K562 (cell line): ENCODE measurements around the gene MAML1. TPM values are rescaled to one million over a fixed set of nuclear protein-coding genes. Genes with fewer than 3 reads are reported as not detected.
A peak's percentile ranks its signal among the peaks of the same experiment; 100 is the strongest.

Experiments
- FOXA1 ChIP-seq: fragments of 450-650 bp; IDR thresholded peaks from 2 replicates; pipeline ENCODE4 v1.6.1; 2016; ENCODE audit warnings: mild to moderate bottlenecking, borderline replicate concordance
- GATAD2A ChIP-seq: fragments of 450-650 bp; IDR thresholded peaks from 2 replicates; pipeline ENCODE4 v1.6.1; 2017
- HOXB6 ChIP-seq: fragments of 250-450 bp; sonication (Bioruptor Pico); IDR thresholded peaks from 2 replicates; pipeline ENCODE4 v1.5.1; 2022; ENCODE audit warnings: mild to moderate bottlenecking, borderline replicate concordance
- KDM5B ChIP-seq: fragments of 200-600 bp; sonication (generic); IDR thresholded peaks from 2 replicates; pipeline ENCODE4 v1.6.1; 2012; ENCODE audit warnings: low read depth, mild to moderate bottlenecking, moderate library complexity, low read length, control low read depth, inconsistent platforms; ENCODE audit not compliant: insufficient replicate concordance
- ZNF184 ChIP-seq: sonication (generic); formaldehyde crosslinking; IDR thresholded peaks from 2 replicates; pipeline ENCODE4 v1.5.0; 2020; ENCODE audit warnings: missing genetic modification reagents
- polyA plus RNA-seq, 8 experiments: library from polyadenylated mRNA; depleted of rRNA in 4 of 8; stranded (reverse) in 5 of 8; unstranded in 3 of 8; fragments of >200 nt; fragmentation: Nextera tagmentation in 2 of 8; fragmentation: Illumina TruSeq in 1 of 8; extraction: Ambion mirVana in 2 of 8; extraction: Trizol in 1 of 8; gene quantifications; 2 replicates each; pipeline versions ENCODE4 v1.2.1 to v1.2.3, GENCODE V29; 2011 to 2014; ENCODE audit warnings: inconsistent platforms in 1 of 8, missing spikeins in 1 of 8
- total RNA-seq, 7 experiments: library from RNA; depleted of rRNA in 6 of 7; stranded (reverse); fragments of >200 nt in 6 of 7; fragmentation: Illumina TruSeq in 2 of 7; extraction: Trizol in 2 of 7; gene quantifications; 2 replicates each; pipeline versions ENCODE4 v1.2.1 to v1.2.3, GENCODE V29; 2011 to 2021; ENCODE audit warnings: low replicate concordance in 1 of 7
- TF ChIP-seq, protein P1 (sequence below), 2 experiments: fragments of 450-650 bp; conservative IDR thresholded peaks; 2 replicates each; pipeline ENCODE4 v1.6.1; 2017; ENCODE audit warnings: mild to moderate bottlenecking in 2 of 2, moderate library complexity in 2 of 2
- TF ChIP-seq, protein P2 (sequence below): fragments of 200-800 bp; sonication (Bioruptor generic); IDR thresholded peaks from 2 replicates; pipeline ENCODE4 v1.6.1; 2017; ENCODE audit warnings: missing genetic modification characterization, missing compliant biosample characterization
- TF ChIP-seq, protein P3 (sequence below): sonication (generic); formaldehyde crosslinking; IDR thresholded peaks from 2 replicates; pipeline ENCODE4 v1.8.0; 2022; ENCODE audit warnings: mild to moderate bottlenecking, missing genetic modification reagents, borderline replicate concordance
- TF ChIP-seq, protein P4 (sequence below): sonication (generic); formaldehyde crosslinking; IDR thresholded peaks from 2 replicates; pipeline ENCODE4 v1.8.1; 2023; ENCODE audit warnings: missing genetic modification reagents, mild to moderate bottlenecking, borderline replicate concordance
- TF ChIP-seq, protein P5 (sequence below): conservative IDR thresholded peaks from 2 replicates; pipeline ENCODE4 v1.6.1; 2011; ENCODE audit warnings: low read depth, mild to moderate bottlenecking, low read length; ENCODE audit not compliant: control insufficient read depth

Gene MAML1
- total and polyA plus RNA-seq, 9 of the 15 experiments (the other 6 are each of a cell fraction or from before 2014, with no cell fraction given): 0.32 to 18.4 (median 7.0) TPM

DNA sequence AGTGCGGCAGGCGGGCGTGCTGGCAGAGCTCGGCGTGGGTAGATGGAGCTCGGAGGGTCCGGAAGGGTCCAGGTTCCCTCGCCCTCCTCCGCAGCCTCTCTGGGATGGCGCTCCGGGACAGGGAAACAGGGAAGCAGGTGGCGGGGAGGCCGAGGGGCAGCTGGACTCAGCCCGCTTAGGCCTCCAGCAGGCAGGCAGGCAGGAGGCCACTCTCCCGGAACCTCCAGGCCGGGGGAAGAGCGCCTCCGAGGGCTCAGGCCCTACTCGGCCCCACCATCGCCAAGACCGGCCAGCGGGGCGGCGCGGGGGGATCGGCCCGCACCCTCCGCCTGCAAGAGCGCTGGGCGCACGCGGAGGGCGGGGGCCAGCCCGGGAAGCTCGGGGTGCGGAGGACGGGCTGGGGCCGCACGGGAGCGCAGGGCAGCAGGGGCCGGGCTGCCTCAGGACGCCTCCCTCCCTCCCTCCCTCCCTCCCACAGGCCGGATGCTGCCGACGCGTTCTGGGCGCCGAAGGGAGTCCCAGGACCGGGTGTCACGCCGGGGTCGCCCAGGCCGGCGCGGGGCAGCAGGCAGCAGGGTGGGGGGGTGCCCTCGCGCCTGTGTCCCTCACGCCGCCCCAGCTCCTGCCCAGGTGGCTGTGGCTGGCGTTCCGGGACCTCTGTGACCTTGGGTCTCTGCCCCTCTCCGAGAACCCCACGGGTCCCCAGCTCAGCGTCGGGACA is 73.1 kb downstream of the MAML1 start (continued):
- TF ChIP-seq, protein P1, sequence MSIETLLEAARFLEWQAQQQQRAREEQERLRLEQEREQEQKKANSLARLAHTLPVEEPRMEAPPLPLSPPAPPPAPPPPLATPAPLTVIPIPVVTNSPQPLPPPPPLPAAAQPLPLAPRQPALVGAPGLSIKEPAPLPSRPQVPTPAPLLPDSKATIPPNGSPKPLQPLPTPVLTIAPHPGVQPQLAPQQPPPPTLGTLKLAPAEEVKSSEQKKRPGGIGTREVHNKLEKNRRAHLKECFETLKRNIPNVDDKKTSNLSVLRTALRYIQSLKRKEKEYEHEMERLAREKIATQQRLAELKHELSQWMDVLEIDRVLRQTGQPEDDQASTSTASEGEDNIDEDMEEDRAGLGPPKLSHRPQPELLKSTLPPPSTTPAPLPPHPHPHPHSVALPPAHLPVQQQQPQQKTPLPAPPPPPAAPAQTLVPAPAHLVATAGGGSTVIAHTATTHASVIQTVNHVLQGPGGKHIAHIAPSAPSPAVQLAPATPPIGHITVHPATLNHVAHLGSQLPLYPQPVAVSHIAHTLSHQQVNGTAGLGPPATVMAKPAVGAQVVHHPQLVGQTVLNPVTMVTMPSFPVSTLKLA (conservative IDR thresholded peaks at IDR 0.05): peak in 1 of 2 experiments; percentile 27; a peak in 1 of 4 replicates
- TF ChIP-seq, protein P2, sequence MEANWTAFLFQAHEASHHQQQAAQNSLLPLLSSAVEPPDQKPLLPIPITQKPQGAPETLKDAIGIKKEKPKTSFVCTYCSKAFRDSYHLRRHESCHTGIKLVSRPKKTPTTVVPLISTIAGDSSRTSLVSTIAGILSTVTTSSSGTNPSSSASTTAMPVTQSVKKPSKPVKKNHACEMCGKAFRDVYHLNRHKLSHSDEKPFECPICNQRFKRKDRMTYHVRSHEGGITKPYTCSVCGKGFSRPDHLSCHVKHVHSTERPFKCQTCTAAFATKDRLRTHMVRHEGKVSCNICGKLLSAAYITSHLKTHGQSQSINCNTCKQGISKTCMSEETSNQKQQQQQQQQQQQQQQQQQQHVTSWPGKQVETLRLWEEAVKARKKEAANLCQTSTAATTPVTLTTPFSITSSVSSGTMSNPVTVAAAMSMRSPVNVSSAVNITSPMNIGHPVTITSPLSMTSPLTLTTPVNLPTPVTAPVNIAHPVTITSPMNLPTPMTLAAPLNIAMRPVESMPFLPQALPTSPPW (CRISPR knock-in tag): peak; percentile 65; the same call in 1 of the 2 replicates
- TF ChIP-seq FOXA1 (no peak), HOXB6 (CRISPR knock-in tag) (no peak), KDM5B (no peak), GATAD2A (no peak), ZNF184 (CRISPR knock-in tag) (no peak)
- TF ChIP-seq, protein P3, sequence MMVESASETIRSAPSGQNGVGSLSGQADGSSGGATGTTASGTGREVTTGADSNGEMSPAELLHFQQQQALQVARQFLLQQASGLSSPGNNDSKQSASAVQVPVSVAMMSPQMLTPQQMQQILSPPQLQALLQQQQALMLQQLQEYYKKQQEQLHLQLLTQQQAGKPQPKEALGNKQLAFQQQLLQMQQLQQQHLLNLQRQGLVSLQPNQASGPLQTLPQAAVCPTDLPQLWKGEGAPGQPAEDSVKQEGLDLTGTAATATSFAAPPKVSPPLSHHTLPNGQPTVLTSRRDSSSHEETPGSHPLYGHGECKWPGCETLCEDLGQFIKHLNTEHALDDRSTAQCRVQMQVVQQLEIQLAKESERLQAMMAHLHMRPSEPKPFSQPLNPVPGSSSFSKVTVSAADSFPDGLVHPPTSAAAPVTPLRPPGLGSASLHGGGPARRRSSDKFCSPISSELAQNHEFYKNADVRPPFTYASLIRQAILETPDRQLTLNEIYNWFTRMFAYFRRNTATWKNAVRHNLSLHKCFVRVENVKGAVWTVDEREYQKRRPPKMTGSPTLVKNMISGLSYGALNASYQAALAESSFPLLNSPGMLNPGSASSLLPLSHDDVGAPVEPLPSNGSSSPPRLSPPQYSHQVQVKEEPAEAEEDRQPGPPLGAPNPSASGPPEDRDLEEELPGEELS (CRISPR knock-in tag): peak; percentile 56; the same call in 1 of the 2 replicates
- TF ChIP-seq, protein P4, sequence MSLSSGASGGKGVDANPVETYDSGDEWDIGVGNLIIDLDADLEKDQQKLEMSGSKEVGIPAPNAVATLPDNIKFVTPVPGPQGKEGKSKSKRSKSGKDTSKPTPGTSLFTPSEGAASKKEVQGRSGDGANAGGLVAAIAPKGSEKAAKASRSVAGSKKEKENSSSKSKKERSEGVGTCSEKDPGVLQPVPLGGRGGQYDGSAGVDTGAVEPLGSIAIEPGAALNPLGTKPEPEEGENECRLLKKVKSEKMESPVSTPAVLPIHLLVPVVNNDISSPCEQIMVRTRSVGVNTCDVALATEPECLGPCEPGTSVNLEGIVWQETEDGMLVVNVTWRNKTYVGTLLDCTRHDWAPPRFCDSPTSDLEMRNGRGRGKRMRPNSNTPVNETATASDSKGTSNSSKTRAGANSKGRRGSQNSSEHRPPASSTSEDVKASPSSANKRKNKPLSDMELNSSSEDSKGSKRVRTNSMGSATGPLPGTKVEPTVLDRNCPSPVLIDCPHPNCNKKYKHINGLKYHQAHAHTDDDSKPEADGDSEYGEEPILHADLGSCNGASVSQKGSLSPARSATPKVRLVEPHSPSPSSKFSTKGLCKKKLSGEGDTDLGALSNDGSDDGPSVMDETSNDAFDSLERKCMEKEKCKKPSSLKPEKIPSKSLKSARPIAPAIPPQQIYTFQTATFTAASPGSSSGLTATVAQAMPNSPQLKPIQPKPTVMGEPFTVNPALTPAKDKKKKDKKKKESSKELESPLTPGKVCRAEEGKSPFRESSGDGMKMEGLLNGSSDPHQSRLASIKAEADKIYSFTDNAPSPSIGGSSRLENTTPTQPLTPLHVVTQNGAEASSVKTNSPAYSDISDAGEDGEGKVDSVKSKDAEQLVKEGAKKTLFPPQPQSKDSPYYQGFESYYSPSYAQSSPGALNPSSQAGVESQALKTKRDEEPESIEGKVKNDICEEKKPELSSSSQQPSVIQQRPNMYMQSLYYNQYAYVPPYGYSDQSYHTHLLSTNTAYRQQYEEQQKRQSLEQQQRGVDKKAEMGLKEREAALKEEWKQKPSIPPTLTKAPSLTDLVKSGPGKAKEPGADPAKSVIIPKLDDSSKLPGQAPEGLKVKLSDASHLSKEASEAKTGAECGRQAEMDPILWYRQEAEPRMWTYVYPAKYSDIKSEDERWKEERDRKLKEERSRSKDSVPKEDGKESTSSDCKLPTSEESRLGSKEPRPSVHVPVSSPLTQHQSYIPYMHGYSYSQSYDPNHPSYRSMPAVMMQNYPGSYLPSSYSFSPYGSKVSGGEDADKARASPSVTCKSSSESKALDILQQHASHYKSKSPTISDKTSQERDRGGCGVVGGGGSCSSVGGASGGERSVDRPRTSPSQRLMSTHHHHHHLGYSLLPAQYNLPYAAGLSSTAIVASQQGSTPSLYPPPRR (CRISPR knock-in tag): no peak
- TF ChIP-seq, protein P5, sequence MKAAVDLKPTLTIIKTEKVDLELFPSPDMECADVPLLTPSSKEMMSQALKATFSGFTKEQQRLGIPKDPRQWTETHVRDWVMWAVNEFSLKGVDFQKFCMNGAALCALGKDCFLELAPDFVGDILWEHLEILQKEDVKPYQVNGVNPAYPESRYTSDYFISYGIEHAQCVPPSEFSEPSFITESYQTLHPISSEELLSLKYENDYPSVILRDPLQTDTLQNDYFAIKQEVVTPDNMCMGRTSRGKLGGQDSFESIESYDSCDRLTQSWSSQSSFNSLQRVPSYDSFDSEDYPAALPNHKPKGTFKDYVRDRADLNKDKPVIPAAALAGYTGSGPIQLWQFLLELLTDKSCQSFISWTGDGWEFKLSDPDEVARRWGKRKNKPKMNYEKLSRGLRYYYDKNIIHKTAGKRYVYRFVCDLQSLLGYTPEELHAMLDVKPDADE: no peak
